ENCODE measurements around the gene FLNA. TPM values are rescaled to one million over a fixed set of nuclear protein-coding genes. Genes with fewer than 3 reads are reported as not detected.

FLNA gene
- total RNA-seq, 2 donors from 2014 or later = 5,928 to 11,236 TPM

GRCh38 chrX:154321152-154321551, 53.3 kb downstream of the FLNA start:
- H3K27me3 ChIP-seq (replicated peaks; ENCODE audit: insufficient read depth) = no peaks in the 10 kb centered on the region
- peaks cover 0 to 10% of the 10 kb centered on the region in 2 donors for H3K4me1 ChIP-seq (ENCODE audit: control insufficient read depth in 1 of 2, low read depth in 2 of 2)
- no peak for ATAC-seq (ENCODE audit: insufficient number of reproducible peaks, low FRiP score, low read depth)
- no peaks in the 10 kb centered on the region for H3K36me3 ChIP-seq
- H3K27ac ChIP-seq = no peak overlapping the region
- H3K4me3 ChIP-seq = no peak overlapping the region
- no peaks in the 10 kb centered on the region for H3K9me3 ChIP-seq
- TF ChIP-seq, protein P1, sequence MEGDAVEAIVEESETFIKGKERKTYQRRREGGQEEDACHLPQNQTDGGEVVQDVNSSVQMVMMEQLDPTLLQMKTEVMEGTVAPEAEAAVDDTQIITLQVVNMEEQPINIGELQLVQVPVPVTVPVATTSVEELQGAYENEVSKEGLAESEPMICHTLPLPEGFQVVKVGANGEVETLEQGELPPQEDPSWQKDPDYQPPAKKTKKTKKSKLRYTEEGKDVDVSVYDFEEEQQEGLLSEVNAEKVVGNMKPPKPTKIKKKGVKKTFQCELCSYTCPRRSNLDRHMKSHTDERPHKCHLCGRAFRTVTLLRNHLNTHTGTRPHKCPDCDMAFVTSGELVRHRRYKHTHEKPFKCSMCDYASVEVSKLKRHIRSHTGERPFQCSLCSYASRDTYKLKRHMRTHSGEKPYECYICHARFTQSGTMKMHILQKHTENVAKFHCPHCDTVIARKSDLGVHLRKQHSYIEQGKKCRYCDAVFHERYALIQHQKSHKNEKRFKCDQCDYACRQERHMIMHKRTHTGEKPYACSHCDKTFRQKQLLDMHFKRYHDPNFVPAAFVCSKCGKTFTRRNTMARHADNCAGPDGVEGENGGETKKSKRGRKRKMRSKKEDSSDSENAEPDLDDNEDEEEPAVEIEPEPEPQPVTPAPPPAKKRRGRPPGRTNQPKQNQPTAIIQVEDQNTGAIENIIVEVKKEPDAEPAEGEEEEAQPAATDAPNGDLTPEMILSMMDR (IDR thresholded peaks at IDR 0.05) = no peak
- no peak for DNase-seq (ENCODE audit: low spot score)

GRCh38 chrX:154320406-154320805, 54.0 kb downstream of the FLNA start:
- H3K36me3 ChIP-seq = no peaks in the 10 kb centered on the region
- H3K27ac ChIP-seq = no peak overlapping the region
- ATAC-seq (ENCODE audit: insufficient number of reproducible peaks, low FRiP score, low read depth) (no peak), DNase-seq (ENCODE audit: low spot score) (no peak)
- H3K9me3 ChIP-seq = no peaks in the 10 kb centered on the region
- H3K4me1 ChIP-seq (ENCODE audit: control insufficient read depth in 1 of 2, low read depth in 2 of 2) = peaks cover 0 to 3% of the 10 kb centered on the region in 2 donors
- TF ChIP-seq, protein P1 (IDR thresholded peaks at IDR 0.05) = no peak
- no peaks in the 10 kb centered on the region for H3K27me3 ChIP-seq (replicated peaks; ENCODE audit: insufficient read depth)
- H3K4me3 ChIP-seq = no peak overlapping the region

DNA sequence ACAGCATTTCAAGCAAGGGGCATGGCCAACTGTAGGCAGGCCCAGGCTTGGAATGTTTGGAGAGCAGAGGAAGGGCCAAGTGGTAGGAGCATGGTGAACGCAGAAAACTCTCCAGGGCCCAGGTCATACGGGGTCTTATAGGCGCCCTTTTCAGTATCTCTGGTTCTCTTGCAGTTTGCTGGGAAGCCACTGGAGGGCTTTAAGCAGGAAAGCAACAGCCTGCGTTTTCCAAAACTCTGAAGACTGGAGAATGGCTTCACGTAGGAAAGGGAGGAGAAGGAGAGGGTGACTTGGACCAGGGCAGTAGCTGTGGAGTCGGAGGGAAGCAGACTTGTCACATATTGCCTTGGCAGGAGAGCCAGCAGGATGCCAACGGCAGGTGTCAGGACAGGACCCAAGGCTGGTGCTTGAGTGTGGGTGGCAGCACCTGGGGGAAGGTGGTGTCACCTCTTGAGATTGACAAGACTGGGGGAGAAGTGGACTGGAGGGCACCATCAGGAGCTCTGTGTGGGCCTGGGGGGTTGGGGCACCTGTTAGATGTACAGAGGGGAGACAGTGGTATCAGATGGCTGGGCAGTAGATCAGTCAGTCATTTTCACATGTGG, 56.9 kb downstream of the FLNA start:
- no peak for ATAC-seq (ENCODE audit: insufficient number of reproducible peaks, low FRiP score, low read depth)

GRCh38 chrX:154315416-154315815, 59.0 kb downstream of the FLNA start:
- H3K4me1 ChIP-seq (ENCODE audit: control insufficient read depth in 1 of 2, low read depth in 2 of 2) = no peaks in the 10 kb centered on the region
- no peak overlapping the region for H3K27ac ChIP-seq
- TF ChIP-seq, protein P1 (IDR thresholded peaks at IDR 0.05) = no peak
- ATAC-seq (ENCODE audit: insufficient number of reproducible peaks, low FRiP score, low read depth) (no peak), DNase-seq (ENCODE audit: low spot score) (no peak)
- no peak overlapping the region for H3K4me3 ChIP-seq
- no peaks in the 10 kb centered on the region for H3K27me3 ChIP-seq (replicated peaks; ENCODE audit: insufficient read depth)
- H3K9me3 ChIP-seq = no peaks in the 10 kb centered on the region
- no peaks in the 10 kb centered on the region for H3K36me3 ChIP-seq

More for the DNA sequence above, 56.9 kb downstream of the FLNA start:
- no peaks in the 10 kb centered on the region for H3K4me1 ChIP-seq (ENCODE audit: control insufficient read depth in 1 of 2, low read depth in 2 of 2)
- no peak overlapping the region for H3K4me3 ChIP-seq
- H3K27ac ChIP-seq = no peak overlapping the region
- DNase-seq (ENCODE audit: low spot score) = no peak
- no peaks in the 10 kb centered on the region for H3K9me3 ChIP-seq
- H3K36me3 ChIP-seq = no peaks in the 10 kb centered on the region
- TF ChIP-seq, protein P1 (IDR thresholded peaks at IDR 0.05) = peak; percentile 38
- no peaks in the 10 kb centered on the region for H3K27me3 ChIP-seq (replicated peaks; ENCODE audit: insufficient read depth)

DNA sequence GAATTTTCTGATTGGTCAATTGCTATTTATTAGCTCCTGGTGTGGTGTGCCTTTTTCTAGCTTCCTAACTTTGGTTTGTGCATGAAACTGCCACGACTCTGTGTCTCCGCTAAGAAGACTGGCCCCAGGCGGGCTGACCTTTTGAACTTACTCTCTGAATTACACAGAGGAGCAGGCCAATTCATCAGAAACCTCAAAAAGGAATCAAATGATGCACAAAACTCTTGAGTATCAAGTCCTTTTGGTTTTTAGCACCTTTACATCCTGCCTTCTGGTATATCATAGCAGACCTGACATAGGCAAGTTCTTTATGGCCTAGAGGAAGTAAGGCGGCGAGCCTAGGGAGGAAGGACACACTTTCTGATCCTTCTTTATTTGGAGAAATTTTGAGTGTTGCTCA, 61.3 kb downstream of the FLNA start:
- Histone ChIP-seq H3K9me3 (no peaks in the 10 kb centered on the region), H3K36me3 (no peaks in the 10 kb centered on the region), H3K27ac (no peak overlapping the region), H3K4me3 (no peak overlapping the region), H3K27me3 (replicated peaks; ENCODE audit: insufficient read depth) (no peaks in the 10 kb centered on the region), H3K4me1 (ENCODE audit: control insufficient read depth in 1 of 2, low read depth in 2 of 2) (no peaks in the 10 kb centered on the region)
- DNase-seq (ENCODE audit: low spot score) (no peak), ATAC-seq (ENCODE audit: insufficient number of reproducible peaks, low FRiP score, low read depth) (no peak)
- TF ChIP-seq, protein P1 (IDR thresholded peaks at IDR 0.05) = no peak
